BLaER1 treated with 17β-estradiol and CSF1 and Interleukin-3, amounts not matched to agents 10 nM and 100 nM (cell line): ENCODE results near the gene SLC25A23.

Experiments
- H3K27ac ChIP-seq, 11 experiments: shearing (Covaris generic); formaldehyde crosslinking; 2 replicates each; pipeline ENCODE4 v1.8.1; 2022
- H3K27me3 ChIP-seq, 11 experiments: shearing (Covaris generic); formaldehyde crosslinking; 2 replicates each; pipeline ENCODE4 v1.8.1; 2022
- H3K36me3 ChIP-seq, 11 experiments: shearing (Covaris generic); formaldehyde crosslinking; 2 replicates each; pipeline ENCODE4 v1.8.1; 2022
- H3K4me1 ChIP-seq, 10 experiments: shearing (Covaris generic); formaldehyde crosslinking; 2 replicates each; pipeline ENCODE4 v1.8.1; 2022
- H3K4me2 ChIP-seq, 11 experiments: shearing (Covaris generic); formaldehyde crosslinking; 2 replicates each; pipeline ENCODE4 v1.8.1; 2022
- H3K4me3 ChIP-seq, 10 experiments: shearing (Covaris generic); formaldehyde crosslinking; 2 replicates each; pipeline ENCODE4 v1.8.1; 2022
- H3K9ac ChIP-seq, 11 experiments: shearing (Covaris generic); formaldehyde crosslinking; 2 replicates each; pipeline ENCODE4 v1.8.1; 2022
- H3K9me3 ChIP-seq, 11 experiments: shearing (Covaris generic); formaldehyde crosslinking; replicated peaks in 1 of 11; 2 replicates each; pipeline ENCODE4 v1.8.1; 2022
- H4K20me1 ChIP-seq, 11 experiments: shearing (Covaris generic); formaldehyde crosslinking; 2 replicates each; pipeline ENCODE4 v1.8.1; 2022
- Cebpa-rat ChIP-seq, 11 experiments: shearing (Covaris generic); IDR thresholded peaks; 2 replicates each; pipeline ENCODE4 v1.8.1; 2022

The SLC25A23 gene

GRCh38 chr19:6425732-6426620 lies 33.6 kb downstream of the SLC25A23 start:
- H3K9ac ChIP-seq: peak overlapping the region; percentile 35 to 65 (median 59); a peak in 20 of 22 replicates
- peak overlapping the region; percentile 69 to 84 (median 77) for H3K27ac ChIP-seq
- peak overlapping the region in 6 of 10 experiments; percentile 5 to 50 (median 26); a peak in 7 of 20 replicates for H3K4me3 ChIP-seq
- H3K27me3 ChIP-seq: no peaks in the 10 kb centered on the region
- no peak for TF ChIP-seq Cebpa-rat (IDR thresholded peaks at IDR 0.05)
- H3K4me1 ChIP-seq: peaks cover 22 to 37% (median 26%) of the 10 kb centered on the region in 10 experiments
- peaks cover 30 to 33% (median 32%) of the 10 kb centered on the region in 11 experiments for H4K20me1 ChIP-seq
- H3K9me3 ChIP-seq: peaks cover 0 to 9% (median 0%) of the 10 kb centered on the region in 11 experiments; a peak in 9 of 22 replicates
- H3K36me3 ChIP-seq: peaks cover 16 to 24% (median 22%) of the 10 kb centered on the region in 11 experiments
- peak overlapping the region; percentile 19 to 79 (median 54); a peak in 20 of 22 replicates for H3K4me2 ChIP-seq

GRCh38 chr19:6424939-6425731 lies 34.5 kb downstream of the SLC25A23 start:
- H3K27ac ChIP-seq: peak overlapping the region; percentile 76 to 95 (median 89)

GRCh38 chr19:6424195-6424938 lies 35.2 kb downstream of the SLC25A23 start, which contains the start of gene KHSRP:
KHSRP (minus strand) TSS chr19:6424811; CDS start chr19:6424701, 110 bp downstream.
- no peak for TF ChIP-seq Cebpa-rat (IDR thresholded peaks at IDR 0.05)
- H3K4me3 ChIP-seq: peak within 1 kb of the TSS; percentile 92 to 100 (median 98)
- no peaks in the 10 kb centered on the region for H3K27me3 ChIP-seq
- peak within 1 kb of the TSS; percentile 86 to 98 (median 93) for H3K4me2 ChIP-seq
- peaks cover 47 to 49% (median 48%) of the 10 kb centered on the region in 11 experiments for H4K20me1 ChIP-seq
- peak within 1 kb of the TSS; percentile 91 to 98 (median 94) for H3K9ac ChIP-seq
- H3K9me3 ChIP-seq: peaks cover 0 to 9% (median 0%) of the 10 kb centered on the region in 11 experiments; a peak in 9 of 22 replicates
- peaks cover 22 to 38% (median 24%) of the 10 kb centered on the region in 10 experiments for H3K4me1 ChIP-seq
- H3K27ac ChIP-seq: peak within 1 kb of the TSS; percentile 79 to 95 (median 91)
- H3K36me3 ChIP-seq: peaks cover 32 to 40% (median 39%) of the 10 kb centered on the region in 11 experiments

More at GRCh38 chr19:6424939-6425731, 34.5 kb downstream of the SLC25A23 start:
- Histone ChIP-seq H4K20me1 (peaks cover 39 to 41% (median 40%) of the 10 kb centered on the region in 11 experiments), H3K4me1 (peaks cover 22 to 44% (median 26%) of the 10 kb centered on the region in 10 experiments), H3K9ac (peak overlapping the region; percentile 44 to 98 (median 94); a peak in 21 of 22 replicates), H3K27me3 (no peaks in the 10 kb centered on the region), H3K36me3 (peaks cover 25 to 33% (median 31%) of the 10 kb centered on the region in 11 experiments), H3K9me3 (peaks cover 0 to 9% (median 0%) of the 10 kb centered on the region in 11 experiments; a peak in 9 of 22 replicates), H3K4me2 (peak overlapping the region; percentile 19 to 79 (median 54); a peak in 20 of 22 replicates), H3K4me3 (peak overlapping the region in 6 of 10 experiments; percentile 5 to 99 (median 74); a peak in 11 of 20 replicates)
- no peak for TF ChIP-seq Cebpa-rat (IDR thresholded peaks at IDR 0.05)

- peaks cover 54 to 56% (median 55%) of the 10 kb centered on the region in 11 experiments for H4K20me1 ChIP-seq
- H3K27ac ChIP-seq: peak overlapping the region; percentile 79 to 95 (median 91)
- peaks cover 0 to 9% (median 0%) of the 10 kb centered on the region in 11 experiments; a peak in 9 of 22 replicates for H3K9me3 ChIP-seq
- H3K4me2 ChIP-seq: peak overlapping the region; percentile 86 to 98 (median 93)
- TF ChIP-seq Cebpa-rat (IDR thresholded peaks at IDR 0.05): no peak
- peak overlapping the region; percentile 91 to 98 (median 94) for H3K9ac ChIP-seq
- H3K4me1 ChIP-seq: peaks cover 22 to 37% (median 24%) of the 10 kb centered on the region in 10 experiments
- H3K36me3 ChIP-seq: peaks cover 40 to 48% (median 46%) of the 10 kb centered on the region in 11 experiments
- peak overlapping the region; percentile 92 to 100 (median 98) for H3K4me3 ChIP-seq
- H3K27me3 ChIP-seq: no peaks in the 10 kb centered on the region
These were observed 35.9 kb downstream of the SLC25A23 start for GRCh38 chr19:6423499-6424194.

- no peak overlapping the region for H3K4me3 ChIP-seq
- peak overlapping the region in 3 of 11 experiments; percentile 4 to 19 (median 13); a peak in 1 of 22 replicates for H3K27ac ChIP-seq
- peaks cover 0 to 9% (median 0%) of the 10 kb centered on the region in 11 experiments; a peak in 9 of 22 replicates for H3K9me3 ChIP-seq
- peaks cover 77 to 79% (median 78%) of the 10 kb centered on the region in 11 experiments for H4K20me1 ChIP-seq
- peak overlapping the region; percentile 91 to 98 (median 94); a peak in 21 of 22 replicates for H3K9ac ChIP-seq
- H3K36me3 ChIP-seq: peaks cover 63 to 71% (median 69%) of the 10 kb centered on the region in 11 experiments
- H3K4me2 ChIP-seq: peak overlapping the region in 9 of 11 experiments; percentile 86 to 98 (median 92); a peak in 8 of 22 replicates
- H3K27me3 ChIP-seq: no peaks in the 10 kb centered on the region
- no peak for TF ChIP-seq Cebpa-rat (IDR thresholded peaks at IDR 0.05)
- H3K4me1 ChIP-seq: peaks cover 22 to 37% (median 24%) of the 10 kb centered on the region in 10 experiments
These were observed 38.2 kb downstream of the SLC25A23 start for GRCh38 chr19:6421075-6422014.

- no peak for TF ChIP-seq Cebpa-rat (IDR thresholded peaks at IDR 0.05)
- Histone ChIP-seq H3K4me3 (no peak overlapping the region), H3K4me1 (peaks cover 15 to 31% (median 18%) of the 10 kb centered on the region in 10 experiments), H3K27me3 (no peaks in the 10 kb centered on the region), H3K36me3 (peaks cover 88 to 99% (median 97%) of the 10 kb centered on the region in 11 experiments), H3K27ac (no peak overlapping the region), H3K4me2 (no peak overlapping the region), H4K20me1 (peaks cover 84 to 100% (median 96%) of the 10 kb centered on the region in 11 experiments), H3K9me3 (no peaks in the 10 kb centered on the region), H3K9ac (no peak overlapping the region)
These were observed 41.0 kb downstream of the SLC25A23 start for GRCh38 chr19:6418562-6418932.
